ENCODE results near the gene SPOCK1. TPM values are rescaled to one million over a fixed set of nuclear protein-coding genes. Genes with fewer than 3 reads are reported as not detected.

SPOCK1 gene
- total and polyA plus RNA-seq, 2 experiments from 2014 or later, result 8.2 to 10.5 TPM

- Mint-ChIP-seq H3K36me3 (ENCODE audit: low read depth) (no peaks in the 10 kb centered on the region; the same call in 2 of the 3 replicates), H3K9me3 (no peaks in the 10 kb centered on the region; the same call in 2 of the 3 replicates), H3K4me3 (no peak overlapping the region), H3K4me1 (peaks cover 31% of the 10 kb centered on the region), H3K27me3 (ENCODE audit: insufficient read depth, low read depth, poor library complexity) (no peaks in the 10 kb centered on the region), H3K27ac (no peak overlapping the region)
- no peak overlapping the region for H3K27ac ChIP-seq (ENCODE audit: low read depth)
- no peaks in the 10 kb centered on the region for H3K79me2 ChIP-seq (replicated peaks; ENCODE audit: insufficient read depth)
- H3F3A ChIP-seq (replicated peaks; ENCODE audit: low read depth), result no peaks in the 10 kb centered on the region
- peak; percentile 68 for ATAC-seq
- H3K4me2 ChIP-seq, result no peak overlapping the region
- H4K20me1 ChIP-seq (replicated peaks; ENCODE audit: insufficient read depth), result no peaks in the 10 kb centered on the region
- H3K4me3 ChIP-seq, result no peak overlapping the region
- H3K4me1 ChIP-seq (ENCODE audit: insufficient read depth), result peaks cover 32% of the 10 kb centered on the region
- peak; percentile 47 for DNase-seq (ENCODE audit: low spot score)
- no peaks in the 10 kb centered on the region for H3K27me3 ChIP-seq (ENCODE audit: insufficient read depth)
- no peak overlapping the region for H2AFZ ChIP-seq
- peak; percentile 36 to 38; a peak in 3 of 4 replicates for TF ChIP-seq CTCF (conservative IDR thresholded peaks at IDR 0.05; ENCODE audit: low read depth in 2 of 2)
- TF ChIP-seq ETS1 (IDR thresholded peaks at IDR 0.05), result no peak
- 0 out of 2 replicates have a peak, but pooled peaks have one; percentile 34 for TF ChIP-seq ZNF462 (CRISPR knock-in tag; IDR thresholded peaks at IDR 0.05)
- H3K36me3 ChIP-seq (ENCODE audit: insufficient read depth), result no peaks in the 10 kb centered on the region
- peaks cover 6% of the 10 kb centered on the region for H3K9me2 ChIP-seq (ENCODE audit: insufficient read depth)
Measured at GRCh38 chr5:137201876-137202275, 297.2 kb downstream of the SPOCK1 start.

All from GM23338 (cell line).